Measurements from ENCODE around the gene MMP12. TPM values are rescaled to one million over a fixed set of nuclear protein-coding genes. Genes with fewer than 3 reads are reported as not detected.

The MMP12 gene
- total and polyA plus RNA-seq, 2 experiments from 2014 or later = not detected

DNA sequence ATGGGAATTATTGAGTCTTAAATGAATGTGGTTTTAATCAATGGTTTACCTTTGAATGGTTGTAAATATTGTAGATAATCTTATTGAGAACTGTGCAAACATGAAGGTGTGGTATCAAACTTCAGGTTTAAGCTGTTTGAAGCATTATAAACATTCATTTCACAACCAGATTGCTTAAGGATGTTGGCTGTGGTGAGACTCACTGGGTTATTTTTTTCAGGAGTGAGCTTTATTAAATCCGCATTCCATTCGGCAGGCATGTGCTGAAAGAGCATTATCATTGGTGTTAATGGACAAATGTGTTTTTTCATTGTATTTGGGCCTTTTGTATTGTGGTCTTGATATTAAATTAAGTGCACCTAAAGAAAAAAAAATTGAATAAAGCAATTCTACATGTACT lies 41.1 kb downstream of the MMP12 start:
- Histone ChIP-seq H4K20me1 (replicated peaks; ENCODE audit: insufficient read depth) (no peaks in the 10 kb centered on the region), H3K4me1 (ENCODE audit: insufficient read depth) (peaks cover 18% of the 10 kb centered on the region), H3K4me3 (no peak overlapping the region), H3K79me2 (replicated peaks; ENCODE audit: insufficient read depth) (no peaks in the 10 kb centered on the region), H3K27ac (ENCODE audit: low read depth) (no peak overlapping the region), H3K9me2 (ENCODE audit: insufficient read depth) (no peaks in the 10 kb centered on the region), H3K27me3 (ENCODE audit: insufficient read depth) (no peaks in the 10 kb centered on the region), H2AFZ (no peak overlapping the region), H3F3A (replicated peaks; ENCODE audit: low read depth) (no peaks in the 10 kb centered on the region), H3K36me3 (ENCODE audit: insufficient read depth) (no peaks in the 10 kb centered on the region), H3K4me2 (no peak overlapping the region)
- TF ChIP-seq, protein P1, sequence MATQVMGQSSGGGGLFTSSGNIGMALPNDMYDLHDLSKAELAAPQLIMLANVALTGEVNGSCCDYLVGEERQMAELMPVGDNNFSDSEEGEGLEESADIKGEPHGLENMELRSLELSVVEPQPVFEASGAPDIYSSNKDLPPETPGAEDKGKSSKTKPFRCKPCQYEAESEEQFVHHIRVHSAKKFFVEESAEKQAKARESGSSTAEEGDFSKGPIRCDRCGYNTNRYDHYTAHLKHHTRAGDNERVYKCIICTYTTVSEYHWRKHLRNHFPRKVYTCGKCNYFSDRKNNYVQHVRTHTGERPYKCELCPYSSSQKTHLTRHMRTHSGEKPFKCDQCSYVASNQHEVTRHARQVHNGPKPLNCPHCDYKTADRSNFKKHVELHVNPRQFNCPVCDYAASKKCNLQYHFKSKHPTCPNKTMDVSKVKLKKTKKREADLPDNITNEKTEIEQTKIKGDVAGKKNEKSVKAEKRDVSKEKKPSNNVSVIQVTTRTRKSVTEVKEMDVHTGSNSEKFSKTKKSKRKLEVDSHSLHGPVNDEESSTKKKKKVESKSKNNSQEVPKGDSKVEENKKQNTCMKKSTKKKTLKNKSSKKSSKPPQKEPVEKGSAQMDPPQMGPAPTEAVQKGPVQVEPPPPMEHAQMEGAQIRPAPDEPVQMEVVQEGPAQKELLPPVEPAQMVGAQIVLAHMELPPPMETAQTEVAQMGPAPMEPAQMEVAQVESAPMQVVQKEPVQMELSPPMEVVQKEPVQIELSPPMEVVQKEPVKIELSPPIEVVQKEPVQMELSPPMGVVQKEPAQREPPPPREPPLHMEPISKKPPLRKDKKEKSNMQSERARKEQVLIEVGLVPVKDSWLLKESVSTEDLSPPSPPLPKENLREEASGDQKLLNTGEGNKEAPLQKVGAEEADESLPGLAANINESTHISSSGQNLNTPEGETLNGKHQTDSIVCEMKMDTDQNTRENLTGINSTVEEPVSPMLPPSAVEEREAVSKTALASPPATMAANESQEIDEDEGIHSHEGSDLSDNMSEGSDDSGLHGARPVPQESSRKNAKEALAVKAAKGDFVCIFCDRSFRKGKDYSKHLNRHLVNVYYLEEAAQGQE (IDR thresholded peaks at IDR 0.05; ENCODE audit: unreplicated experiment) = no peak
- TF ChIP-seq CREB1 (CRISPR knock-in tag; IDR thresholded peaks at IDR 0.05; ENCODE audit: low read depth) (no peak), EZH2phosphoT487 (IDR thresholded peaks at IDR 0.05; ENCODE audit: unreplicated experiment) (no peak)
- TF ChIP-seq, protein P2, sequence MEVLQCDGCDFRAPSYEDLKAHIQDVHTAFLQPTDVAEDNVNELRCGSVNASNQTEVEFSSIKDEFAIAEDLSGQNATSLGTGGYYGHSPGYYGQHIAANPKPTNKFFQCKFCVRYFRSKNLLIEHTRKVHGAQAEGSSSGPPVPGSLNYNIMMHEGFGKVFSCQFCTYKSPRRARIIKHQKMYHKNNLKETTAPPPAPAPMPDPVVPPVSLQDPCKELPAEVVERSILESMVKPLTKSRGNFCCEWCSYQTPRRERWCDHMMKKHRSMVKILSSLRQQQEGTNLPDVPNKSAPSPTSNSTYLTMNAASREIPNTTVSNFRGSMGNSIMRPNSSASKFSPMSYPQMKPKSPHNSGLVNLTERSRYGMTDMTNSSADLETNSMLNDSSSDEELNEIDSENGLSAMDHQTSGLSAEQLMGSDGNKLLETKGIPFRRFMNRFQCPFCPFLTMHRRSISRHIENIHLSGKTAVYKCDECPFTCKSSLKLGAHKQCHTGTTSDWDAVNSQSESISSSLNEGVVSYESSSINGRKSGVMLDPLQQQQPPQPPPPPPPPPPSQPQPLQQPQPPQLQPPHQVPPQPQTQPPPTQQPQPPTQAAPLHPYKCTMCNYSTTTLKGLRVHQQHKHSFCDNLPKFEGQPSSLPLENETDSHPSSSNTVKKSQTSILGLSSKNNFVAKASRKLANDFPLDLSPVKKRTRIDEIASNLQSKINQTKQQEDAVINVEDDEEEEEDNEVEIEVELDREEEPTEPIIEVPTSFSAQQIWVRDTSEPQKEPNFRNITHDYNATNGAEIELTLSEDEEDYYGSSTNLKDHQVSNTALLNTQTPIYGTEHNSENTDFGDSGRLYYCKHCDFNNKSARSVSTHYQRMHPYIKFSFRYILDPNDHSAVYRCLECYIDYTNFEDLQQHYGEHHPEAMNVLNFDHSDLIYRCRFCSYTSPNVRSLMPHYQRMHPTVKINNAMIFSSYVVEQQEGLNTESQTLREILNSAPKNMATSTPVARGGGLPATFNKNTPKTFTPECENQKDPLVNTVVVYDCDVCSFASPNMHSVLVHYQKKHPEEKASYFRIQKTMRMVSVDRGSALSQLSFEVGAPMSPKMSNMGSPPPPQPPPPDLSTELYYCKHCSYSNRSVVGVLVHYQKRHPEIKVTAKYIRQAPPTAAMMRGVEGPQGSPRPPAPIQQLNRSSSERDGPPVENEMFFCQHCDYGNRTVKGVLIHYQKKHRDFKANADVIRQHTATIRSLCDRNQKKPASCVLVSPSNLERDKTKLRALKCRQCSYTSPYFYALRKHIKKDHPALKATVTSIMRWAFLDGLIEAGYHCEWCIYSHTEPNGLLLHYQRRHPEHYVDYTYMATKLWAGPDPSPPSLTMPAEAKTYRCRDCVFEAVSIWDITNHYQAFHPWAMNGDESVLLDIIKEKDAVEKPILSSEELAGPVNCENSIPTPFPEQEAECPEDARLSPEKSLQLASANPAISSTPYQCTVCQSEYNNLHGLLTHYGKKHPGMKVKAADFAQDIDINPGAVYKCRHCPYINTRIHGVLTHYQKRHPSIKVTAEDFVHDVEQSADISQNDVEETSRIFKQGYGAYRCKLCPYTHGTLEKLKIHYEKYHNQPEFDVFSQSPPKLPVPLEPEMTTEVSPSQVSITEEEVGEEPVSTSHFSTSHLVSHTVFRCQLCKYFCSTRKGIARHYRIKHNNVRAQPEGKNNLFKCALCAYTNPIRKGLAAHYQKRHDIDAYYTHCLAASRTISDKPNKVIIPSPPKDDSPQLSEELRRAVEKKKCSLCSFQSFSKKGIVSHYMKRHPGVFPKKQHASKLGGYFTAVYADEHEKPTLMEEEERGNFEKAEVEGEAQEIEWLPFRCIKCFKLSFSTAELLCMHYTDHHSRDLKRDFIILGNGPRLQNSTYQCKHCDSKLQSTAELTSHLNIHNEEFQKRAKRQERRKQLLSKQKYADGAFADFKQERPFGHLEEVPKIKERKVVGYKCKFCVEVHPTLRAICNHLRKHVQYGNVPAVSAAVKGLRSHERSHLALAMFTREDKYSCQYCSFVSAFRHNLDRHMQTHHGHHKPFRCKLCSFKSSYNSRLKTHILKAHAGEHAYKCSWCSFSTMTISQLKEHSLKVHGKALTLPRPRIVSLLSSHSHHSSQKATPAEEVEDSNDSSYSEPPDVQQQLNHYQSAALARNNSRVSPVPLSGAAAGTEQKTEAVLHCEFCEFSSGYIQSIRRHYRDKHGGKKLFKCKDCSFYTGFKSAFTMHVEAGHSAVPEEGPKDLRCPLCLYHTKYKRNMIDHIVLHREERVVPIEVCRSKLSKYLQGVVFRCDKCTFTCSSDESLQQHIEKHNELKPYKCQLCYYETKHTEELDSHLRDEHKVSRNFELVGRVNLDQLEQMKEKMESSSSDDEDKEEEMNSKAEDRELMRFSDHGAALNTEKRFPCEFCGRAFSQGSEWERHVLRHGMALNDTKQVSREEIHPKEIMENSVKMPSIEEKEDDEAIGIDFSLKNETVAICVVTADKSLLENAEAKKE (CRISPR knock-in tag; IDR thresholded peaks at IDR 0.05) = no peak
- Mint-ChIP-seq H3K27ac (no peak overlapping the region), H3K4me1 (peaks cover 29% of the 10 kb centered on the region), H3K27me3 (ENCODE audit: insufficient read depth, low read depth, poor library complexity) (no peaks in the 10 kb centered on the region), H3K36me3 (ENCODE audit: low read depth) (no peaks in the 10 kb centered on the region), H3K9me3 (no peaks in the 10 kb centered on the region), H3K4me3 (no peak overlapping the region)
- ATAC-seq (no peak), DNase-seq (ENCODE audit: low spot score) (no peak)
